ENCODE results near the gene CCDC9B.

DNA sequence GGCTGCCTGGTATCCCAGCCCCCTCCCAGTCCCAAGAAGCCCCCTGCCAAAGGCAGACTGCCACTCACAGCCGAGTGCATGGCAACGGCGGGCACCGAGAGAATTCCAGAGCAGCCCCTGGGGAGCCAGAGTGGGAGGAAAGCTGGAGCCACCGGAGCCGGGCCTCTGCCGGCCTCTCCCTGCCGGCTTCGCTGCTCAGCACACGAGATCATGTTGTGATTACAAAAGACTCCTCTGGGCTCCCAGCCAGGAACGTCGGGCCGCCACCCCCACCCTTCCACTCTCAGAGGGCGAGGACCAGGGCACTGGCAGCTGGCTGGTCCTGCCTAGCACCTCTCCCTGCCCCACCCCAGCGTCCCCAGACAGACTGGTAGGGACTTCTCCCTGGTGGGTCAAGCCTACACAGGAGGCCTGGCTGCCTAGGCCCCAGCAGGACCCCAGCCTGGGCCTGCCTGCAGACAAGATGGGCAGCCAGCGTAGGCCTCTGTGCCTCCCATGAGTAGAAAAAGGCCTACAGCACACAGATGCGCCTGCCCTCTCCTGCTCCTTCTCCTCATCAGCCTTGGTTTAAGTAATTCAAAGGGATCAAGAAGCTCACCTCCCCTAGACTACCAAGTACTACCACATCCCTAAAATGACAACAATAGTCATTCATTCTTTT lies at the start of gene CCDC9B:
- TF ChIP-seq, protein P1, sequence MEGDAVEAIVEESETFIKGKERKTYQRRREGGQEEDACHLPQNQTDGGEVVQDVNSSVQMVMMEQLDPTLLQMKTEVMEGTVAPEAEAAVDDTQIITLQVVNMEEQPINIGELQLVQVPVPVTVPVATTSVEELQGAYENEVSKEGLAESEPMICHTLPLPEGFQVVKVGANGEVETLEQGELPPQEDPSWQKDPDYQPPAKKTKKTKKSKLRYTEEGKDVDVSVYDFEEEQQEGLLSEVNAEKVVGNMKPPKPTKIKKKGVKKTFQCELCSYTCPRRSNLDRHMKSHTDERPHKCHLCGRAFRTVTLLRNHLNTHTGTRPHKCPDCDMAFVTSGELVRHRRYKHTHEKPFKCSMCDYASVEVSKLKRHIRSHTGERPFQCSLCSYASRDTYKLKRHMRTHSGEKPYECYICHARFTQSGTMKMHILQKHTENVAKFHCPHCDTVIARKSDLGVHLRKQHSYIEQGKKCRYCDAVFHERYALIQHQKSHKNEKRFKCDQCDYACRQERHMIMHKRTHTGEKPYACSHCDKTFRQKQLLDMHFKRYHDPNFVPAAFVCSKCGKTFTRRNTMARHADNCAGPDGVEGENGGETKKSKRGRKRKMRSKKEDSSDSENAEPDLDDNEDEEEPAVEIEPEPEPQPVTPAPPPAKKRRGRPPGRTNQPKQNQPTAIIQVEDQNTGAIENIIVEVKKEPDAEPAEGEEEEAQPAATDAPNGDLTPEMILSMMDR (IDR thresholded peaks at IDR 0.05), result no peak
- TF ChIP-seq EZH2 (IDR thresholded peaks at IDR 0.05), result no peak
- TF ChIP-seq EZH2phosphoT487 (IDR thresholded peaks at IDR 0.05), result no peak
